ENCODE results near the gene DNASE1. TPM values are rescaled to one million over a fixed set of nuclear protein-coding genes. Genes with fewer than 3 reads are reported as not detected.
"Not testable (repeated sequence)": the region's sequence is repeated elsewhere in the genome, so short reads cannot be mapped to it uniquely, and the experiment has no call there.

The DNASE1 gene
- total and polyA plus RNA-seq, 9 donors, result 12.7 to 22.3 (median 15.9) TPM

- Histone ChIP-seq H3K27ac (ENCODE audit: low read length) (no peak overlapping the region), H3K36me3 (ENCODE audit: control insufficient read depth, insufficient read depth, low read length) (peaks cover 58% of the 10 kb centered on the region)
- WGBS (ENCODE audit: insufficient coverage), result 65% methylated on average over 12 of the region's 14 CpGs
These were observed 1.9 kb upstream of the DNASE1 start for GRCh38 chr16:3652373-3653195.

GRCh38 chr16:3655030-3655395 is 522 bp downstream of the DNASE1 start:
- Histone ChIP-seq H3K27me3 (ENCODE audit: control insufficient read depth, insufficient read depth, low read length) (no peaks in the 10 kb centered on the region), H3K27ac (ENCODE audit: low read length) (no peak overlapping the region), H3K36me3 (ENCODE audit: control insufficient read depth, insufficient read depth, low read length) (peaks cover 76% of the 10 kb centered on the region), H3K4me1 (ENCODE audit: control insufficient read depth, insufficient read depth, low read length) (peaks cover 8% of the 10 kb centered on the region), H3K4me3 (ENCODE audit: low read length) (no peak overlapping the region), H3K9me3 (replicated peaks; ENCODE audit: control insufficient read depth, low read depth, low read length) (no peaks in the 10 kb centered on the region)
- 79% methylated on average over 9 of the region's 12 CpGs for WGBS (ENCODE audit: insufficient coverage)
- no peak for DNase-seq

More at GRCh38 chr16:3652373-3653195, 1.9 kb upstream of the DNASE1 start:
- Histone ChIP-seq H3K4me3 (ENCODE audit: low read length) (no peak overlapping the region), H3K27me3 (ENCODE audit: control insufficient read depth, insufficient read depth, low read length) (no peaks in the 10 kb centered on the region), H3K9me3 (replicated peaks; ENCODE audit: control insufficient read depth, low read depth, low read length) (no peaks in the 10 kb centered on the region), H3K4me1 (ENCODE audit: control insufficient read depth, insufficient read depth, low read length) (peaks cover 8% of the 10 kb centered on the region)
- DNase-seq, result no peak

- Histone ChIP-seq H3K36me3 (ENCODE audit: control insufficient read depth, insufficient read depth, low read length) (peaks cover 82% of the 10 kb centered on the region), H3K27ac (ENCODE audit: low read length) (no peak overlapping the region)
- 85% methylated on average over 18 of the region's 21 CpGs for WGBS (ENCODE audit: insufficient coverage)
These were observed 1.1 kb downstream of the DNASE1 start for GRCh38 chr16:3655396-3656159.

GRCh38 chr16:3656160-3656490 is 1.6 kb downstream of the DNASE1 start:
- H3K27ac ChIP-seq (ENCODE audit: low read length), result not testable (repeated sequence)

More at GRCh38 chr16:3655396-3656159, 1.1 kb downstream of the DNASE1 start:
- no peaks in the 10 kb centered on the region for H3K27me3 ChIP-seq (ENCODE audit: control insufficient read depth, insufficient read depth, low read length)
- DNase-seq, result no peak
- no peak overlapping the region for H3K4me3 ChIP-seq (ENCODE audit: low read length)
- no peaks in the 10 kb centered on the region for H3K9me3 ChIP-seq (replicated peaks; ENCODE audit: control insufficient read depth, low read depth, low read length)
- peaks cover 8% of the 10 kb centered on the region for H3K4me1 ChIP-seq (ENCODE audit: control insufficient read depth, insufficient read depth, low read length)

GRCh38 chr16:3656491-3657468 is 2.3 kb downstream of the DNASE1 start:
- Histone ChIP-seq H3K27me3 (ENCODE audit: control insufficient read depth, insufficient read depth, low read length) (no peaks in the 10 kb centered on the region), H3K9me3 (replicated peaks; ENCODE audit: control insufficient read depth, low read depth, low read length) (no peaks in the 10 kb centered on the region), H3K27ac (ENCODE audit: low read length) (no peak overlapping the region), H3K4me1 (ENCODE audit: control insufficient read depth, insufficient read depth, low read length) (peaks cover 7% of the 10 kb centered on the region), H3K36me3 (ENCODE audit: control insufficient read depth, insufficient read depth, low read length) (peaks cover 82% of the 10 kb centered on the region), H3K4me3 (ENCODE audit: low read length) (no peak overlapping the region)
- WGBS (ENCODE audit: insufficient coverage), result 84% methylated on average over 31 of the region's 42 CpGs
- no peak for DNase-seq

More at GRCh38 chr16:3656160-3656490, 1.6 kb downstream of the DNASE1 start:
- no CpG with 5 or more reads among the region's 10 CpGs for WGBS (ENCODE audit: insufficient coverage)
- not testable (repeated sequence) for DNase-seq; H3K27me3 ChIP-seq (ENCODE audit: control insufficient read depth, insufficient read depth, low read length); H3K4me1 ChIP-seq (ENCODE audit: control insufficient read depth, insufficient read depth, low read length); H3K4me3 ChIP-seq (ENCODE audit: low read length); H3K9me3 ChIP-seq (replicated peaks; ENCODE audit: control insufficient read depth, low read depth, low read length)
- peaks cover 82% of the 10 kb centered on the region for H3K36me3 ChIP-seq (ENCODE audit: control insufficient read depth, insufficient read depth, low read length)

GRCh38 chr16:3659251-3659650 is 4.8 kb downstream of the DNASE1 start:
- Histone ChIP-seq H3K36me3 (ENCODE audit: control insufficient read depth, insufficient read depth, low read length) (peaks cover 90% of the 10 kb centered on the region), H3K27ac (ENCODE audit: low read length) (no peak overlapping the region), H3K27me3 (ENCODE audit: control insufficient read depth, insufficient read depth, low read length) (no peaks in the 10 kb centered on the region), H3K4me3 (ENCODE audit: low read length) (no peak overlapping the region), H3K9me3 (replicated peaks; ENCODE audit: control insufficient read depth, low read depth, low read length) (no peaks in the 10 kb centered on the region), H3K4me1 (ENCODE audit: control insufficient read depth, insufficient read depth, low read length) (peaks cover 7% of the 10 kb centered on the region)
- no peak for DNase-seq
- WGBS (ENCODE audit: insufficient coverage), result no CpG with 5 or more reads among the region's 3 CpGs

- Histone ChIP-seq H3K36me3 (ENCODE audit: control insufficient read depth, insufficient read depth, low read length) (peaks cover 93% of the 10 kb centered on the region), H3K4me1 (ENCODE audit: control insufficient read depth, insufficient read depth, low read length) (no peaks in the 10 kb centered on the region), H3K9me3 (replicated peaks; ENCODE audit: control insufficient read depth, low read depth, low read length) (no peaks in the 10 kb centered on the region), H3K27ac (ENCODE audit: low read length) (no peak overlapping the region), H3K4me3 (ENCODE audit: low read length) (no peak overlapping the region), H3K27me3 (ENCODE audit: control insufficient read depth, insufficient read depth, low read length) (no peaks in the 10 kb centered on the region)
- no peak for DNase-seq
- 90% methylated on average over 12 of the region's 12 CpGs for WGBS (ENCODE audit: insufficient coverage)
These were observed 6.8 kb downstream of the DNASE1 start for GRCh38 chr16:3661311-3661710.

GRCh38 chr16:3661922-3662321 is 7.4 kb downstream of the DNASE1 start:
- no peak for DNase-seq
- Histone ChIP-seq H3K36me3 (ENCODE audit: control insufficient read depth, insufficient read depth, low read length) (peaks cover 87% of the 10 kb centered on the region), H3K27ac (ENCODE audit: low read length) (no peak overlapping the region), H3K4me3 (ENCODE audit: low read length) (no peak overlapping the region), H3K9me3 (replicated peaks; ENCODE audit: control insufficient read depth, low read depth, low read length) (no peaks in the 10 kb centered on the region), H3K4me1 (ENCODE audit: control insufficient read depth, insufficient read depth, low read length) (no peaks in the 10 kb centered on the region), H3K27me3 (ENCODE audit: control insufficient read depth, insufficient read depth, low read length) (no peaks in the 10 kb centered on the region)
- 99% methylated on average over 6 of the region's 13 CpGs for WGBS (ENCODE audit: insufficient coverage)

- WGBS (ENCODE audit: insufficient coverage), result 93% methylated on average over 17 of the region's 17 CpGs
- peaks cover 80% of the 10 kb centered on the region for H3K36me3 ChIP-seq (ENCODE audit: control insufficient read depth, insufficient read depth, low read length)
- no peaks in the 10 kb centered on the region for H3K9me3 ChIP-seq (replicated peaks; ENCODE audit: control insufficient read depth, low read depth, low read length)
- DNase-seq, result no peak
- no peak overlapping the region for H3K4me3 ChIP-seq (ENCODE audit: low read length)
- H3K4me1 ChIP-seq (ENCODE audit: control insufficient read depth, insufficient read depth, low read length), result no peaks in the 10 kb centered on the region
- no peaks in the 10 kb centered on the region for H3K27me3 ChIP-seq (ENCODE audit: control insufficient read depth, insufficient read depth, low read length)
- H3K27ac ChIP-seq (ENCODE audit: low read length), result no peak overlapping the region
These were observed 8.1 kb downstream of the DNASE1 start for GRCh38 chr16:3662601-3663000.
